Astrocyte of the spinal cord (primary cell): ENCODE data around the gene ERRFI1.
A peak's percentile ranks its signal among the peaks of the same experiment; 100 is the strongest.

Experiments
- DNase-seq: peaks from one replicate; pipeline ENCODE4 v3.0.0; 2011; ENCODE audit warnings: low read depth, low spot score
- H3K4me3 ChIP-seq: 2 replicates; pipeline ENCODE4 v1.5.1; 2011; ENCODE audit warnings: low read depth, mild to moderate bottlenecking, low read length, moderate library complexity
- CTCF ChIP-seq: IDR thresholded peaks from 2 replicates; pipeline ENCODE4 v1.5.1; 2012; ENCODE audit warnings: low read depth, mild to moderate bottlenecking, low read length, inconsistent platforms
- in situ Hi-C: cut with HindIII; loops from 2 replicates; pipeline ENCODE4 v1.10.0; 2017; ENCODE audit warnings: low sequenced_read_pairs

ERRFI1 gene

GRCh38 chr1:7962636-7963377, 63.3 kb downstream of the ERRFI1 start:
- DNase-seq = no peak
- peak overlapping the region; percentile 85 for H3K4me3 ChIP-seq
- in situ Hi-C loops = no loop called here
- TF ChIP-seq CTCF = no peak

- in situ Hi-C loops = no loop called here
- DNase-seq = no peak
- TF ChIP-seq CTCF = no peak
- H3K4me3 ChIP-seq = peak overlapping the region; percentile 85
These were observed 64.1 kb downstream of the ERRFI1 start for GRCh38 chr1:7962014-7962335.
